ELR (cell line): Measurements from ENCODE around the gene PTPN2.

ENCODE experiments used
- DNase-seq: peaks from one replicate; pipeline ENCODE4 v3.0.0-alpha.2; 2015; ENCODE audit warnings: low read depth

PTPN2 gene

DNA sequence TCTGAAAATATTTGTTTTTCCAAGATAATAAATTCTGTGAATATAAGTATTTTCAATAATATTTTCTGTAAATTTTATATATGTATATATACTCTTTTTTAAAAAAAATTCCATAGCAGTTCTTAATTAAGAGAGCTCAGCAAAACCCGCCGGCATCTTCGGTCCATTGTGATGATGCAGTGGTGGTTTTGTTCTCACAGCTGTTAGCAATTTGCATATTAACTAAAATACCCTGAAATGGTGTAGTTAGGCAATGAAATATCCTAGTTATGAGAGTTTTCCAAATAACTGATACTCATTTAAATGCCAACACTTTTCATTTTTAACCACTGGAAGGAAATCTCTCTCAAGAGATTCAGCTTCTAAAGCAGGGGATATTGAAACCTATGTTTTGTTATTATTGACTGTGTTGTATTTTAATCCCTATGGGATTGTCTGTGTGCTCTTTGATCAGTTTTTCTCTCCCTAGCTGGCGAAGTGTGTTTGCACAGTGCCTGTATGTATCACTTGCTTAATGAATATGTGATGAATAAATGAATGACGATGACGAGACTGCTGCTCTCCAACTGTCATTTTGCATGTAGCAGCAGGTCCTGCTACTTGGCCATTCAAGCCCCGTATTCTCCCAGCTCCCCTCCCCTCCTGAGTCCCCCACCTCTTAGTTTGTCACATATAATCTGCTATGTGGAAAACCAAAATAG is 138.8 kb downstream of the PTPN2 start:
- no peak for DNase-seq

DNA sequence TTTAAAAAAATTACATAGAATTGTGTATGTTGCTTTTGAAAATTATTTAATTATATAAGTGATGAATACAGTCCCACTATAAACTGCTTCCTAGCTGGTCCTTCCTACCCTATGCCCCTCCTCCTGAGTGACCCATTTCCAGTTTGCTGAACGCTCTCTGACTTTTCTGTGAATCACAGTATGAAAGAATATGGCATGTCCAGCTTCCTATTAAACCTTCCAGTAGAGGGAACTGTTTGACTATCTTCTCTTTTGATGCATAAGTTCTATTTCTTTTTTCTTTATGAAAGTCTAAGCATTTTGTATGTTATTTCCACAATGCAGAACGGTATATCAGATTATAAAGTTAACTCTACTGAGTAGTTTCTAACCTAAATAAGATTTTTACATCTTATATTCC is 139.9 kb downstream of the PTPN2 start:
- DNase-seq = peak; percentile 91

- DNase-seq = peak; percentile 98
Observed at GRCh38 chr18:12742453-12742852, 141.6 kb downstream of the PTPN2 start.
